HG02981 (cell line): ENCODE data around the gene KDM6B.

ENCODE experiments used
- ATAC-seq: cut with Tn5 transposase; IDR thresholded peaks from one replicate; pipeline ENCODE4 v1.9.1; 2021; ENCODE audit warnings: mild to moderate bottlenecking, moderate library complexity; ENCODE audit not compliant: unreplicated experiment

The KDM6B gene

GRCh38 chr17:7840441-7840840 lies 6.4 kb downstream of the KDM6B start:
- ATAC-seq = no peak

- no peak for ATAC-seq
These were observed 6.9 kb downstream of the KDM6B start for GRCh38 chr17:7840875-7841274.

GRCh38 chr17:7841396-7841914 lies 7.4 kb downstream of the KDM6B start:
- peak; percentile 4 for ATAC-seq

GRCh38 chr17:7841915-7842379 lies 7.9 kb downstream of the KDM6B start:
- peak; percentile 16 for ATAC-seq

- peak; percentile 26 for ATAC-seq
These were observed 8.6 kb downstream of the KDM6B start for GRCh38 chr17:7842380-7843256.

GRCh38 chr17:7843257-7843535 lies 9.2 kb downstream of the KDM6B start:
- ATAC-seq = no peak

GRCh38 chr17:7843536-7844291 lies 9.7 kb downstream of the KDM6B start:
- ATAC-seq = peak; percentile 24

- peak; percentile 47 for ATAC-seq
These were observed 10.5 kb downstream of the KDM6B start for GRCh38 chr17:7844292-7845154.

- no peak for ATAC-seq
These were observed 11.5 kb downstream of the KDM6B start for GRCh38 chr17:7845359-7846062.

- ATAC-seq = no peak
These were observed 12.2 kb downstream of the KDM6B start for GRCh38 chr17:7846063-7846735.

GRCh38 chr17:7846765-7847661 lies 13.0 kb downstream of the KDM6B start:
- ATAC-seq = no peak

GRCh38 chr17:7848131-7848579 lies 14.1 kb downstream of the KDM6B start:
- ATAC-seq = no peak

GRCh38 chr17:7848739-7849129 lies 14.7 kb downstream of the KDM6B start:
- ATAC-seq = no peak

- ATAC-seq = no peak
These were observed 15.2 kb downstream of the KDM6B start for GRCh38 chr17:7849130-7849750.

GRCh38 chr17:7849751-7850504 lies 15.9 kb downstream of the KDM6B start:
- no peak for ATAC-seq

GRCh38 chr17:7850701-7851437 lies 16.9 kb downstream of the KDM6B start:
- ATAC-seq = no peak
